Measurements from ENCODE around the gene HAUS8. TPM values are rescaled to one million over a fixed set of nuclear protein-coding genes. Genes with fewer than 3 reads are reported as not detected.
"Not testable (repeated sequence)": the region's sequence is repeated elsewhere in the genome, so short reads cannot be mapped to it uniquely, and the experiment has no call there.

The HAUS8 gene
- polyA plus RNA-seq, 4 donors: 11.9 to 14.1 (median 12.4) TPM

DNA sequence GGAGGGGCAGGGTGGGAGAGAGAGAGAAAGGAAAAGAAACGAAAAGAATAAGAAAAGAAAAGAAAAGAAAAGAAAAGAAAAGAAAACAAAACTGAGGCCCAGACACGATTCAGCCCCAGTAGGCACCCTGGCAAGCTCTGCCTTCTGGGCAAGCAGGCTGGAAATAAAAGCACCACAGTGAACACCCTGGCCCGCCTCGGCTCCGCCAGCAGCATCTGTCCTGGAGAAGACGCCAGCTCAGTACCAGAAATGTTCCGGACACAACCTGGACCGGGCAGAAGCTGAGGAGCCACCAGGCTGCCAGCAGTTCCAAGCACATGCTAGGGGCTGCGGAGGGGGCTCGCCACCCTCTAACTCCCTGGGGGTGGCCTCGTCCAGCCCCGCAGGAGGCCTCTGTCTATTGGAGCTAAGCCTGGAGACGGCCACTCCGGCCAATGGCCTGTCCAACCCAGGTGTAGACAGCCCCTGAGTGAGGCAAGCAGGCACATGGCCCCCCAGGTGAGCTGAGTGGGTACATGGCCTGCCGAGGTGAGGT, 37.2 kb downstream of the HAUS8 start:
- no peak for DNase-seq (ENCODE audit: low read depth in 4 of 4, low spot score in 3 of 4)

- no peak for DNase-seq (ENCODE audit: low read depth in 4 of 4, low spot score in 3 of 4)
These were observed 38.1 kb downstream of the HAUS8 start for GRCh38 chr19:17037184-17037583.

GRCh38 chr19:17036640-17037039, 38.6 kb downstream of the HAUS8 start:
- no peak for DNase-seq (ENCODE audit: low read depth in 4 of 4, low spot score in 3 of 4)

- no peak for DNase-seq (ENCODE audit: low read depth in 4 of 4, low spot score in 3 of 4)
These were observed 39.3 kb downstream of the HAUS8 start for GRCh38 chr19:17035842-17036424.

- no peak for DNase-seq (ENCODE audit: low read depth in 4 of 4, low spot score in 3 of 4)
These were observed 43.5 kb downstream of the HAUS8 start for GRCh38 chr19:17031741-17032140.

GRCh38 chr19:17027535-17027975, 47.7 kb downstream of the HAUS8 start:
- DNase-seq (ENCODE audit: low read depth in 4 of 4, low spot score in 3 of 4): no peak

DNA sequence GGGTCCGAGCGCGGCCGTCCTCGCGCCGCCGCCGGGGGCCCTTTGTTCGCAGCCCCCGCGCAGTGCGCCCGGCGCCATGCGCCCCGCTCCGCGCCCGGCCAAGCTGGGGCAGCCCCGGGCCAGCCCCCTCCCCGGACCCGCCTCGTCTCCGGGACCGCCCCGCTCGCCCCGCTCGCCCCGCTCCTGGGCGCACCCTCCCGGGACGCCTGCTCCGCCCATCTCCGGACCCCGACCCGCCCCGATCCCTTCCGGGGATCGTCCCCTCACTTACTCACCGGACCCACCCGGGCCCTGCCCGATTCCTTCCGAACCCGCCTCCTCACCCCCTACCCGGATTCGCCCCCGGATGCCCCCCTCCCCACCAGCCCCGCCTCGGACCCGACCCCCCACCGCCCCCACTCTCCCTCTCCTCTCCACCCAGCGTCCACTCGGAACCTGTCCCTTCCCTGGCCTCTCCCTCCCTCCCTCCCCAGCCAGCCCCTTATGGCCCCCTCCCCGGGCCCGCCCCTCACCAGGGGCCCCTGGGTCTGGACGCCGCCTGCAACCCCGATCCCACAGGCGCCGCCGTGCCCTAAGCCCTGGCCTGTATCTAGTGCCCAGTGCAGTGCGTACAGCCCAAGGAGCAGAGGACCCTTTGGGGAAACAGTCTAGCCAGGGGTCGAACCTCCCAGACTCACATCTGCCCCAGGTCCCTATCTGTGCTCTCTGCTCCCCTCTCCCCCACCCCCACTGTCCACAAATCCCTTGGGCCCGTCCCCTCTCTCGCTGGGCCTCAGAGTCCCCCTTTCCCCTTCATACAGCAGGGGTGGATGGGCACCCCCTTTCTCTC, 48.3 kb downstream of the HAUS8 start, which contains the start of gene CPAMD8:
CPAMD8 (minus strand) TSS at position 105 of the 829 bp plus-strand sequence. CDS start 168 bp downstream, outside the sequence.
- no peak for DNase-seq (ENCODE audit: low read depth in 4 of 4, low spot score in 3 of 4)

DNA sequence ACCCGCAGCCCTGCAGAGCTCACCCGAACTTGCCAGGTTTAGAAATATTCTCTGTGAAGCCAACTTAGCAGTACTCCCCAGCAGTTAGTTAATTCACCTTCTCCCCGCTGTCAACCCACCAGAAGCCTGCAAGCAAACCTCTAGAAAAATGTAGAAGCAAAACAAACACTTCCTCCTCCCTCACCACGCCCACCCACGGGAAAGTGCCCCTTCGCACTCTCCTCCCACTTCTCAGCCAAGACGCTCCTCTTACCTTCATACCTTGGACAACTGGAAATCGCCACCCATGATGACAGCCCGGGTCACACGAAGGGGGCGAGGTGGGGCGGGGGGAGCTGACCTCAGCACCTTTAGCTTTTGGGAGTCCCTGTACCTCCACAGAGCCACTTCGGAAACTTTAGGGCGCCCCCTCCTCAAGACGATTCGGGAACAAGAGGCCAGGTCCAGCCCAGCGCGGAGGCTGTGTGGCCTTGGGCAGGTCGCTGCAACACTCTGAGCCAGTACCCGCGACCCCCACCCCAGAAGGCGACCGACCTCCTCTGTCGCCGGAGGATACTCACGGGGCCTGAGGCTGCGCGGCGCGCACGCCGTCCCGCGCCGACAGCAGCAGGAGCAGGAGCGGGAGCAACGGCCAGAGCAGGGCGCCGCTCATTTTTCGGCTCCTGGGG, 49.1 kb downstream of the HAUS8 start:
- DNase-seq (ENCODE audit: low read depth in 4 of 4, low spot score in 3 of 4): no peak

DNA sequence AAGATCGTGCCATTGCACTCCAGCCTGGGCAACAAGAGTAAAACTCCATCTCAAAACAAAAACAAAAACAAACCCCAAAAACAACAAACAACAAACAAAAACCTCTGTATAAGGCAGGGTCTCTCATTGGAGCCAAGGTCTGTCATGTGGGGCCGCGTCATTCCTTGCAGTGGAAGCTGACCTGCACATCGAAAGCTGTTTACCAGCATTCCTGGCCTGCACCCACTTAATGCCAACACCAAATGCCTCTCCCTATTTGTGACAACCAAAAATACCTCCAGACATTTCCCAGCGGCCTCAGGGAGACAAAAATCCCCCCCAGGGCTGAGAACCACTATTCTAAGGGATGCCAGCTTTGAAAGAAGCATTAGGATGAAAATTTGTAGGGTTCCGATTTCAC, 49.9 kb downstream of the HAUS8 start:
- no peak for DNase-seq (ENCODE audit: low read depth in 4 of 4, low spot score in 3 of 4)

- not testable (repeated sequence) for DNase-seq (ENCODE audit: low read depth in 4 of 4, low spot score in 3 of 4)
These were observed 50.3 kb downstream of the HAUS8 start for GRCh38 chr19:17024941-17025340.

DNA sequence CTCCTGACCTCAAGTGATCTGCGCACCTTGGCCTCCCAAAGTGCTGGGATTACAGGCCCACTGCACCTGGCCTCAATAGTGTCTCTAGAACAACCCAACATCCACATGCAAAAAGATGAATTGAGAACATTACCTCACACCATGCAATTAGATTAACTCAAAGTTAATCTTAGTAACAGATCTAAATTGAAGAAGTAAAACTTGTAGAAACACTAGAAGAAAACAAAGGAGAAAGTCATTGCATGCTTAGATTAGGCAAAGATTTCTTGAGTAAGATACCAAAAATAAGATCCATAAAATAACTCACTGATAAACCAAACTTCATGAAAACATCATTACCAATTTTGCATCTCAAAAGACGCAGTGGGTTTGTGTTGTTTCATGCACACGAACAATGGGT, 51.4 kb downstream of the HAUS8 start:
- DNase-seq (ENCODE audit: low read depth in 4 of 4, low spot score in 3 of 4): no peak

DNA sequence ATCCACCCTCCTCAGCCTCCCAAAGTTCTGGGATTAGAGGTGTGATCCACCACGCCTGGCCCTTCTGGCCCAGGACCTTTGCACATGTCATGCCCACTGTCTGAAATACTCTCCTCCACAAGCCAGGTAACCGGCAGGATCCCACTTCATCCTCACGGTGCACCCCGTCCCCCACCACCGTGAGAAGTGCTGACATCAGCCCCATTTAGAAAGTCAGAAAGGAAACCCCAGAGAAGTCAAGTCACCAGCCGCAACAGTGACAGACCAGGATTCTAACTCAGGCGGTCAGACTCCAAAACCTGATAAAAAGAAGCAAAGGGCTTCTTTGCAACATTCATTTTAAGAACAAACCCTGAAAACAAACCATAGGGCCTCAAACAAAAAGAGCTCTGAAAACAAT, 52.5 kb downstream of the HAUS8 start:
- no peak for DNase-seq (ENCODE audit: low read depth in 4 of 4, low spot score in 3 of 4)

DNA sequence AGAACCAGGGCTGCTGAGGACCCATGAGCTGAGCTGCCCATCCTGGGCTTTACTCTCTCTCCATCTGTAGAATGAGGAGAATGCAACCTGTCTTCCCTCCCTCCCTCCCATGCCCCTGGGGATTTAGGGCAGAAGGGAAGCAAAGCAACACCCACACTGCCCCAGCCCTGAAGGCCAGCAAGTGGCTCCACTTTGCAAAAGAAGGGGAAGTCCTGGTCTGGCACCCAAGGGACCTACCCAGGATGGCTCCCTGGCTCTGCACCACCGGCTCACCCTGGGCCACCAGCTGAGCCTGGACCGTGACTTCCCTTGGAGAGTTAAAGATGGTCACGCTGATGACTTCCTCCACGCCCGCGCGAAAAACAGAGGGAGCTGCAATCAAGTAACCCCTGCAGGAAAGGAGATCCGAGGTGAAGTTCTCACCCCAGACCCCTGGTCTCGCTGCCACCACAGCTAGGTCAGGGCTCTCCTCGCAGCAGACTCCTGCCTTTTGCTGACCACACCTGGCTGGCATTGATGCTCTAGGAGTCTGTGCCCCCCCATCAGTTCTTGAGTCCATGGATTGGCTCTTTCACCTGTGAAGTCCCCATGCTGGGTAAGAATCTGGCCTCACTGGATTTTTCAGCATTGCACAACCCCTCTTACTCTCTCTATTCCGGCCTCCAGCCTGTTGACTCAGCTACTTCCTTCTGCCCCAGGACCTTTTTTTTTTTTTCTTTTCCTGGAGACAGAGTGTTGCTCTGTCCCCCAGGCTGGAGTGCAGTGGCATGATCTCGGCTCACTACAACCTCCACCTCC, 53.3 kb downstream of the HAUS8 start:
- no peak for DNase-seq (ENCODE audit: low read depth in 4 of 4, low spot score in 3 of 4)

DNA sequence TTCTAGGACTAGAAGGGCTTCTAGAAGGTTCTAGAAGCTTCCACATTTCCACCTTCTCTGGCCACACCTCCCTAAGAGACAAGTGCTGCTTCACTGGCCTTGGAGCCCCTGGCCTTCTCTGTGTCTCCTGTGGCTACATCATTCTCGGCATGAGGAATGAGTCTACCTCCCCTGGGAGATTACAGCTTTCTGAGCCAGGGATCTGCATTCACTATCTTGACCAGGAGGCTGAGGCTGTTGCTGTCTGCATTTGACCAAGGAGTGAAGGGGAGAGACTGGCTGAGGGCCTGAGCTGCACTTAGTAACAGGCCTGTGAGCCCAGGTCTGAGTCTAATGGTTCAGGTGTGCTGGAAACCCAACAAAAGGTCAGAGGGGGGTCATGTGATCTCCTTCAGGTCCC, 53.9 kb downstream of the HAUS8 start:
- DNase-seq (ENCODE audit: low read depth in 4 of 4, low spot score in 3 of 4): no peak

GRCh38 chr19:17020823-17021222, 54.4 kb downstream of the HAUS8 start:
- no peak for DNase-seq (ENCODE audit: low read depth in 4 of 4, low spot score in 3 of 4)

DNA sequence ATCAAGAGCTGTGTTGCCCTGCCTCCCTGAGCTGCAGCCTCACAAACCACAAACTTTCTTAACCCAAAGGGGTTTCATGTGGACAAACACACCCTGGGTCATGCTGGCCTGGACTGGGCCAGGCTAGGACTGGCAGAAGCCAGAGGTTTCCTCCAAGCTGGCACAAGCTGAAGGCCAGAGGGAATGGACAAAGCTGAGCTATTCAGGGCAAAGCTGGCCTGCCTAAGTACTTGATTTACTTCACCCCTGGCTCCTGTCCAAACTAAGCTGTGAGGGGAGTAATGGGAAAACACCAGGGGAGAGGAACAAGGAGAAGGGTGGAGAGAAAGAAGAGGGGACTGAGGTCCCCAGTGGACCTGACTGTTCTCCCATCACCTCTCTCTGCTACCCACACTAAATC, 54.9 kb downstream of the HAUS8 start:
- DNase-seq (ENCODE audit: low read depth in 4 of 4, low spot score in 3 of 4): no peak

GRCh38 chr19:17014212-17014861, 60.9 kb downstream of the HAUS8 start:
- not testable (repeated sequence) for DNase-seq (ENCODE audit: low read depth in 4 of 4, low spot score in 3 of 4)

- DNase-seq (ENCODE audit: low read depth in 4 of 4, low spot score in 3 of 4): no peak
These were observed 63.8 kb downstream of the HAUS8 start for GRCh38 chr19:17011485-17011884.

GRCh38 chr19:17006579-17006978, 68.7 kb downstream of the HAUS8 start:
- no peak for DNase-seq (ENCODE audit: low read depth in 4 of 4, low spot score in 3 of 4)

- no peak for DNase-seq (ENCODE audit: low read depth in 4 of 4, low spot score in 3 of 4)
These were observed 70.3 kb downstream of the HAUS8 start for GRCh38 chr19:17005000-17005399.

Data from right renal pelvis (tissue), 4 donors.